ENCODE data around the gene KLHL15. TPM values are rescaled to one million over a fixed set of nuclear protein-coding genes. Genes with fewer than 3 reads are reported as not detected.

The KLHL15 gene
- total and polyA plus RNA-seq, 2 donors (not counting 3 experiments of a cell fraction or from before 2014, with no cell fraction given): 1.4 to 3.6 TPM

DNA sequence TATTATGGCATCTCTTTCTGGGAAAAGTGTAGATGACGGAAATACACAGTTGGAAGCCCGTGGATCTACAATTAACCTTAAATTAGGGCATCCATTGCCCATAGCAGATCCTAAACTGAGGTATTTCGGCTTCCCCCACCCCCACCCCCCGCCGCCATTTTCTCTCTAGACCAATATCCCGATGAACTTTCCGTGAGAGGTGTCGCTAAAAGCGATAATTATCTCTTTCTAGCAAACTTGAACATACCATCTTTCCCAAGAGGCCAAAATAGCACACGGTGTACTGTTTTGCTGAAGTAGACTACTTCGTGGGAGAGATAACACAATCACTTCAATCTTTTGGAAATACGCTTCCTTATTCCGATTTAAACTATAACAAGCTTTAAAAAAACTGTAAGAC, 554 bp downstream of the KLHL15 start:
- intact Hi-C loops (cut with micrococcal nuclease) (loop anchor here (5.0 kb wide), 1 partner anchor 244 kb away; the partner anchor contains the start of gene SAT1), dilution Hi-C loops (cut with MboI; ENCODE audit: extremely low pct_ligation_motif_present, low sequenced_read_pairs) (no loop called here)
- DNase-seq (ENCODE audit: low read depth, low spot score): peak; percentile 28
- H3K27me3 ChIP-seq (ENCODE audit: control insufficient read depth in 2 of 2, insufficient read depth in 2 of 2, low read length in 2 of 2): no peaks in the 10 kb centered on the region
- no peaks in the 10 kb centered on the region for H4K20me1 ChIP-seq (replicated peaks; ENCODE audit: control insufficient read depth, extremely low read depth, insufficient read depth, low read length)
- no peaks in the 10 kb centered on the region for H3K36me3 ChIP-seq (ENCODE audit: control insufficient read depth in 2 of 2, extremely low read depth in 1 of 2, insufficient read depth in 2 of 2, low read length in 2 of 2)
- H3K4me3 ChIP-seq (replicated peaks in 1 of 3; ENCODE audit: insufficient read depth in 1 of 3, low read depth in 1 of 3, low read length in 3 of 3): peak overlapping the region; percentile 13 to 49 (median 49)
- H3K4me2 ChIP-seq (ENCODE audit: insufficient read depth, low read length): peak overlapping the region; percentile 86
- H3K9me3 ChIP-seq (replicated peaks; ENCODE audit: control insufficient read depth, insufficient read depth, low read length): no peaks in the 10 kb centered on the region
- H3K9ac ChIP-seq (replicated peaks; ENCODE audit: extremely low read depth, insufficient read depth, low read length): peak overlapping the region; percentile 86
- H3K27ac ChIP-seq (ENCODE audit: insufficient read depth, low read depth, low read length): peak overlapping the region; percentile 90
- peaks cover 8% of the 10 kb centered on the region for H3K4me1 ChIP-seq (ENCODE audit: control insufficient read depth, extremely low read depth, insufficient read depth, low read length)
- H2AFZ ChIP-seq (ENCODE audit: low read depth, low read length): peak overlapping the region; percentile 62
- no peaks in the 10 kb centered on the region for H3K9me1 ChIP-seq (replicated peaks; ENCODE audit: control insufficient read depth, extremely low read depth, insufficient read depth, low read length)
- peaks cover 25% of the 10 kb centered on the region for H3K79me2 ChIP-seq (ENCODE audit: control insufficient read depth, insufficient read depth, low read length)
- CTCF ChIA-PET: interaction anchor here (2.5 kb wide), 1 partner anchor 28 kb away, joined by 32 read pairs; the partner anchor contains the start of gene EIF2S3
- BruUV-seq (replicated peaks): no TSS peak
- TF ChIP-seq JUN (IDR thresholded peaks at IDR 0.05; ENCODE audit: borderline replicate concordance, insufficient read depth, insufficient read length, low read depth) (no peak), EZH2 (IDR thresholded peaks at IDR 0.05; ENCODE audit: borderline replicate concordance, low read depth, low read length, severe bottlenecking) (no peak), POLR2AphosphoS5 (IDR thresholded peaks at IDR 0.05; ENCODE audit: insufficient read depth, low read depth, low read length) (no peak), GATA2 (IDR thresholded peaks at IDR 0.05; ENCODE audit: insufficient read depth, insufficient read length, low read depth, low read length) (no peak), POLR2A (IDR thresholded peaks at IDR 0.05; ENCODE audit: low read depth, low read length) (no peak), FOS (IDR thresholded peaks at IDR 0.05; ENCODE audit: borderline replicate concordance, insufficient read depth, low read length) (no peak), MYC (IDR thresholded peaks at IDR 0.05; ENCODE audit: low read depth, low read length) (no peak)
- TF ChIP-seq, protein P1, sequence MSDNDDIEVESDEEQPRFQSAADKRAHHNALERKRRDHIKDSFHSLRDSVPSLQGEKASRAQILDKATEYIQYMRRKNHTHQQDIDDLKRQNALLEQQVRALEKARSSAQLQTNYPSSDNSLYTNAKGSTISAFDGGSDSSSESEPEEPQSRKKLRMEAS (IDR thresholded peaks at IDR 0.05; ENCODE audit: insufficient read depth, insufficient read length): no peak
- TF ChIP-seq, protein P2, sequence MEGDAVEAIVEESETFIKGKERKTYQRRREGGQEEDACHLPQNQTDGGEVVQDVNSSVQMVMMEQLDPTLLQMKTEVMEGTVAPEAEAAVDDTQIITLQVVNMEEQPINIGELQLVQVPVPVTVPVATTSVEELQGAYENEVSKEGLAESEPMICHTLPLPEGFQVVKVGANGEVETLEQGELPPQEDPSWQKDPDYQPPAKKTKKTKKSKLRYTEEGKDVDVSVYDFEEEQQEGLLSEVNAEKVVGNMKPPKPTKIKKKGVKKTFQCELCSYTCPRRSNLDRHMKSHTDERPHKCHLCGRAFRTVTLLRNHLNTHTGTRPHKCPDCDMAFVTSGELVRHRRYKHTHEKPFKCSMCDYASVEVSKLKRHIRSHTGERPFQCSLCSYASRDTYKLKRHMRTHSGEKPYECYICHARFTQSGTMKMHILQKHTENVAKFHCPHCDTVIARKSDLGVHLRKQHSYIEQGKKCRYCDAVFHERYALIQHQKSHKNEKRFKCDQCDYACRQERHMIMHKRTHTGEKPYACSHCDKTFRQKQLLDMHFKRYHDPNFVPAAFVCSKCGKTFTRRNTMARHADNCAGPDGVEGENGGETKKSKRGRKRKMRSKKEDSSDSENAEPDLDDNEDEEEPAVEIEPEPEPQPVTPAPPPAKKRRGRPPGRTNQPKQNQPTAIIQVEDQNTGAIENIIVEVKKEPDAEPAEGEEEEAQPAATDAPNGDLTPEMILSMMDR (IDR thresholded peaks at IDR 0.05; ENCODE audit: extremely low read depth in 1 of 2, insufficient read depth in 1 of 2, low read depth in 1 of 2, low read length in 2 of 2): no peak
- POLR2A ChIA-PET: interaction anchor here (0.7 to 1.8 kb wide), 3 partner anchors 28 to 244 kb away, joined by 3 to 14 read pairs (median 5); partner anchors contain the start of genes EIF2S3 and SAT1
- peak; percentile 74 for FAIRE-seq
